ENCODE measurements around the gene CRX.
"Not testable (repeated sequence)": the region's sequence is repeated elsewhere in the genome, so short reads cannot be mapped to it uniquely, and the experiment has no call there.

- not testable (repeated sequence) for TF ChIP-seq CTCF (IDR thresholded peaks at IDR 0.05); EZH2 (IDR thresholded peaks at IDR 0.05; ENCODE audit: borderline replicate concordance, insufficient read depth, low read depth, low read length, poor library complexity, severe bottlenecking)
These were observed 3.5 kb upstream of the CRX start for GRCh38 chr19:47818221-47818620.

All from B cell (primary cell).